Astrocyte of the cerebellum (primary cell): ENCODE data around the gene CD99.

Experiments used
- DNase-seq: peaks from one replicate; pipeline ENCODE4 v3.0.0-alpha.2; 2011; ENCODE audit warnings: low read depth
- H3K4me3 ChIP-seq: 2 replicates; pipeline ENCODE4 v1.5.1; 2011; ENCODE audit warnings: mild to moderate bottlenecking, low read depth, low read length, moderate library complexity
- CTCF ChIP-seq: IDR thresholded peaks from 2 replicates; pipeline ENCODE4 v1.5.1; 2012; ENCODE audit warnings: low read length, low read depth, moderate library complexity, mild to moderate bottlenecking; ENCODE audit errors: missing control alignments
- in situ Hi-C: cut with HindIII; loops from 2 replicates; pipeline ENCODE4 v1.10.0; 2017; ENCODE audit warnings: low sequenced_read_pairs

Gene CD99

GRCh38 chrX:2696698-2697215, 5.7 kb downstream of the CD99 start:
- no peak for TF ChIP-seq CTCF
- H3K4me3 ChIP-seq: no peak overlapping the region
- DNase-seq: no peak
- in situ Hi-C loops: loop anchor here (25.0 kb wide), 1 partner anchor 116 kb away; no protein-coding TSS in a partner anchor

GRCh38 chrX:2697306-2697705, 6.2 kb downstream of the CD99 start:
- no peak overlapping the region for H3K4me3 ChIP-seq
- in situ Hi-C loops: loop anchor here (25.0 kb wide), 1 partner anchor 115 kb away; no protein-coding TSS in a partner anchor
- no peak for DNase-seq
- TF ChIP-seq CTCF: no peak

- in situ Hi-C loops: loop anchor here (25.0 kb wide), 1 partner anchor 114 kb away; no protein-coding TSS in a partner anchor
- DNase-seq: no peak
- no peak overlapping the region for H3K4me3 ChIP-seq
- no peak for TF ChIP-seq CTCF
Measured at GRCh38 chrX:2697741-2698299, 6.7 kb downstream of the CD99 start.

- H3K4me3 ChIP-seq: no peak overlapping the region
- in situ Hi-C loops: loop anchor here (25.0 kb wide), 1 partner anchor 114 kb away; no protein-coding TSS in a partner anchor
- no peak for TF ChIP-seq CTCF
- no peak for DNase-seq
Measured at GRCh38 chrX:2698604-2699003, 7.5 kb downstream of the CD99 start.

GRCh38 chrX:2699959-2700358, 8.9 kb downstream of the CD99 start:
- no peak for TF ChIP-seq CTCF
- in situ Hi-C loops: loop anchor here (25.0 kb wide), 1 partner anchor 112 kb away; no protein-coding TSS in a partner anchor
- no peak for DNase-seq
- no peak overlapping the region for H3K4me3 ChIP-seq

GRCh38 chrX:2700405-2701320, 9.6 kb downstream of the CD99 start:
- no peak for TF ChIP-seq CTCF
- H3K4me3 ChIP-seq: no peak overlapping the region
- in situ Hi-C loops: no loop called here
- DNase-seq: no peak
